HEK293 (cell line): ENCODE results near the gene EN2.

Source experiments
- CTCF ChIA-PET: fragments of 350-600 bp; formaldehyde crosslinking; extraction: SDS; loops from one replicate; lab custom pipeline; 2021; ENCODE audit warnings: antibody characterized with exemption; lab: Yijun Ruan, JAX
- POLR2A ChIA-PET: fragments of 300-600 bp; formaldehyde crosslinking; extraction: SDS; loops from one replicate; lab custom pipeline; 2020; ENCODE audit warnings: antibody characterized with exemption, inconsistent platforms; lab: Yijun Ruan, JAX
- H3K27ac ChIP-seq: fragments of 200-500 bp; sonication (Bioruptor generic); 2 replicates; pipeline ENCODE4 v1.5.1; 2014; ENCODE audit warnings: low read depth, low read length, control low read depth, inconsistent platforms; ENCODE audit errors: extremely low read depth
- H3K36me3 ChIP-seq, 2 experiments: fragments of 200-500 bp in 1 of 2; sonication (Bioruptor generic) in 1 of 2; 1 replicate in 1 of 2; 2 replicates in 1 of 2; pipeline ENCODE4 v1.5.1; 2014 to 2017; ENCODE audit warnings: inconsistent platforms in 2 of 2, low read length in 2 of 2; ENCODE audit not compliant: control insufficient read depth in 2 of 2, insufficient read depth in 1 of 2
- H3K4me1 ChIP-seq: fragments of 200-500 bp; sonication (Bioruptor generic); 2 replicates; pipeline ENCODE4 v1.5.1; 2014; ENCODE audit warnings: mild to moderate bottlenecking, low read length, inconsistent platforms; ENCODE audit not compliant: control insufficient read depth, insufficient read depth
- H3K4me3 ChIP-seq: 2 replicates; pipeline ENCODE4 v1.5.1; 2011; ENCODE audit warnings: low read depth, mild to moderate bottlenecking, control low read depth, low read length, moderate library complexity
- H3K9me3 ChIP-seq: fragments of 200-500 bp; sonication (Bioruptor generic); 2 replicates; pipeline ENCODE4 v1.5.1; 2014; ENCODE audit warnings: low read depth, low read length, inconsistent platforms; ENCODE audit not compliant: control insufficient read depth, insufficient read depth
- PRDM10 ChIP-seq: fragments of 450-650 bp; formaldehyde crosslinking; IDR thresholded peaks from 2 replicates; pipeline ENCODE4 v1.5.1; 2016; ENCODE audit warnings: missing biosample characterization, missing genetic modification characterization
- SP7 ChIP-seq: fragments of 450-650 bp; formaldehyde crosslinking; IDR thresholded peaks from 2 replicates; pipeline ENCODE4 v1.5.1; 2016; ENCODE audit warnings: missing biosample characterization, missing genetic modification characterization
- ZBTB17 ChIP-seq: fragments of 450-650 bp; formaldehyde crosslinking; IDR thresholded peaks from 2 replicates; pipeline ENCODE4 v1.5.1; 2016; ENCODE audit warnings: missing biosample characterization, missing genetic modification characterization
- ZFP69B ChIP-seq: fragments of 450-650 bp; formaldehyde crosslinking; IDR thresholded peaks from 2 replicates; pipeline ENCODE4 v1.5.1; 2016; ENCODE audit warnings: missing biosample characterization, missing genetic modification characterization
- ZNF10 ChIP-seq: fragments of 450-650 bp; formaldehyde crosslinking; IDR thresholded peaks from 2 replicates; pipeline ENCODE4 v1.5.1; 2017; ENCODE audit warnings: missing biosample characterization, missing genetic modification characterization
- ZNF114 ChIP-seq: fragments of 450-650 bp; formaldehyde crosslinking; IDR thresholded peaks from 2 replicates; pipeline ENCODE4 v1.5.0; 2017; ENCODE audit warnings: missing biosample characterization, missing genetic modification characterization
- ZNF146 ChIP-seq: fragments of 450-650 bp; formaldehyde crosslinking; IDR thresholded peaks from 2 replicates; pipeline ENCODE4 v1.5.1; 2016; ENCODE audit warnings: missing biosample characterization, missing genetic modification characterization
- ZNF214 ChIP-seq: fragments of 450-650 bp; formaldehyde crosslinking; IDR thresholded peaks from 2 replicates; pipeline ENCODE4 v1.5.1; 2017; ENCODE audit warnings: missing biosample characterization, mild to moderate bottlenecking, missing genetic modification characterization, borderline replicate concordance
- ZNF292 ChIP-seq: fragments of 450-650 bp; formaldehyde crosslinking; IDR thresholded peaks from 2 replicates; pipeline ENCODE4 v1.5.1; 2016; ENCODE audit warnings: low read depth, missing biosample characterization, missing genetic modification characterization, borderline replicate concordance
- ZNF341 ChIP-seq: fragments of 450-650 bp; formaldehyde crosslinking; IDR thresholded peaks from 2 replicates; pipeline ENCODE4; 2016; ENCODE audit warnings: low read depth, missing biosample characterization, missing genetic modification characterization
- ZNF366 ChIP-seq: fragments of 450-650 bp; formaldehyde crosslinking; conservative IDR thresholded peaks from 2 replicates; pipeline ENCODE4 v1.5.1; 2016; ENCODE audit warnings: missing biosample characterization, missing genetic modification characterization
- ZNF629 ChIP-seq: fragments of 450-650 bp; formaldehyde crosslinking; IDR thresholded peaks from 2 replicates; pipeline ENCODE4 v1.5.1; 2017; ENCODE audit warnings: missing biosample characterization, missing genetic modification characterization
- ZNF670 ChIP-seq: fragments of 450-650 bp; formaldehyde crosslinking; IDR thresholded peaks from 2 replicates; pipeline ENCODE4 v1.5.1; 2016; ENCODE audit warnings: missing biosample characterization, missing genetic modification characterization, low read depth
- ZNF677 ChIP-seq: fragments of 450-650 bp; IDR thresholded peaks from 2 replicates; pipeline ENCODE4 v1.5.0; 2018; ENCODE audit warnings: missing biosample characterization, mild to moderate bottlenecking, missing genetic modification characterization, moderate library complexity
- ZNF704 ChIP-seq: fragments of 450-650 bp; formaldehyde crosslinking; IDR thresholded peaks from 2 replicates; pipeline ENCODE4 v1.5.1; 2016; ENCODE audit warnings: missing biosample characterization, missing genetic modification characterization
- TF ChIP-seq, protein P1 (sequence below): fragments of 450-650 bp; formaldehyde crosslinking; IDR thresholded peaks from 2 replicates; pipeline ENCODE4 v1.5.1; 2016; ENCODE audit warnings: missing biosample characterization, missing genetic modification characterization
- TF ChIP-seq, protein P2 (sequence below): fragments of 450-650 bp; formaldehyde crosslinking; IDR thresholded peaks from 2 replicates; pipeline ENCODE4 v1.5.1; 2016; ENCODE audit warnings: missing biosample characterization, missing genetic modification characterization

EN2 gene

DNA sequence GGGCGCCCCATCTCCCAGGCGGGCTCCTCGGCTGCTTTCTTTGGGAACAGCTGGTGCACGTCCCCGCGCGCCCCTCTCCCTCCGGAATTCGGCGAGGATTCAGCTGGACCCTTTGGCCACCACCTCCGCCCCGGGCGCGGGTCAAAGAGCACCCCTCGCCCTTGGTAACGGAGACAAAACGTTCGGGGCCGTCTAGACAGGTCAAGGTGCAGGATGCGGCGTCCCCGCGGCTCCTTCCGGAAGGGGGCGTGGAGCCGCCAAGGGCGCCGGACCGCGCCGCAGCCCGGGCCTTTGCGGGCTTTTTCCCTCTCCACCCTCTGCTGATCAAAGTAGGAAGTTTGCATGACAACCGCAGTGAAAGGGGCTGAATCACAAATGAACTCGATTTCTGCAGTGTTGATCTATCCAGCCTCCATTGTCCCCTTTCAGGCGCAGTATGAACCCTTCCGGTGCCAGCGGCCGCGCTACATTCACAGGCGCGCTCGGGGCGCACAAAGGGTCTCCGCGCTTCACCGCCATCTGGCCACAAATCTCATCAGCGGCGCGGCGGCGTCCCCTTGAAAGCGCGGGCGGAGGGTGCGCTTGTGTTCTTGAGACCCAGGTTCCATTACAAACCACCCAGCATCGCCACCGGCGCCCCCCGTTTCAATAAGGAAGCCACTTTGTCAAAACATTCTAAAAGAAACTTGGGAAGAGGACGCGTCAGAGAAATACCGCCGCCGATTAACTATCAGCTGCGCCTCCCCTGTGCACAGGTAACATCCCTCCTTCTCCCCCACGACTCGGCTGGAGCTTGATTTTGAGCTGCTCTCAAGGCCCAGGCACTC is 52.0 kb downstream of the EN2 start (continued):
- peak; percentile 68 for TF ChIP-seq PRDM10 (tag by site-specific recombination)
- TF ChIP-seq ZNF341 (tag by site-specific recombination): peak; percentile 96
- TF ChIP-seq, all 188 proteins: peak for 35

- ChIA-PET CTCF (interaction anchor here (0.8 to 1.1 kb wide), 3 partner anchors 11 to 22 kb away, joined by 3 read pairs; no protein-coding TSS in a partner anchor), POLR2A (interaction anchor here (0.5 kb wide), 1 partner anchor 38 kb away, joined by 5 read pairs; no protein-coding TSS in a partner anchor)
- H3K4me3 ChIP-seq: no peak overlapping the region
Observed at GRCh38 chr7:155510975-155511701, 53.2 kb downstream of the EN2 start.

DNA sequence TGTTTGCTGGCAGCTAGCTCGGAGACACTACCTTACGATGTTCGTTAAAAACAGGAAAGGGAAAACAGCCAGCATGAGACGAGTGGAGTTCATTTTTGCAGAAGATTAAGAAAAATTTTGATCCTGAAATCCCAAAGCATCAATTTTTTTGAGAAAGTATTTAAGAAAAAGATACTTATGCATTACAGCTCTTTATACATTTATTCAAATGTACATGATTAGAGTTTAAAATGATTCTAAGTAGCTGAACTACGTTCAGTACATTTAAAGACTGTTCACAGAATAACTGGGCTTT is 53.7 kb downstream of the EN2 start:
- H3K9me3 ChIP-seq: no peaks in the 10 kb centered on the region
- 0 out of 2 replicates have a peak, but pooled peaks cover 2% of the 10 kb centered on the region for H3K4me1 ChIP-seq
- H3K4me3 ChIP-seq: no peak overlapping the region
- POLR2A ChIA-PET: no interaction called here
- TF ChIP-seq ZNF629 (tag by site-specific recombination) (no peak), ZNF114 (no peak), ZNF10 (tag by site-specific recombination) (no peak), ZNF704 (no peak), ZNF146 (tag by site-specific recombination) (no peak), ZBTB17 (no peak), SP7 (tag by site-specific recombination) (no peak), ZNF366 (no peak), ZFP69B (tag by site-specific recombination) (no peak), ZNF677 (tag by site-specific recombination) (no peak)
- TF ChIP-seq, protein P1, sequence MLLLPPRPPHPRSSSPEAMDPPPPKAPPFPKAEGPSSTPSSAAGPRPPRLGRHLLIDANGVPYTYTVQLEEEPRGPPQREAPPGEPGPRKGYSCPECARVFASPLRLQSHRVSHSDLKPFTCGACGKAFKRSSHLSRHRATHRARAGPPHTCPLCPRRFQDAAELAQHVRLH (tag by site-specific recombination): no peak
- no peaks in the 10 kb centered on the region for H3K36me3 ChIP-seq
- CTCF ChIA-PET: interaction anchor here (0.8 kb wide), 1 partner anchor 22 kb away, joined by 3 read pairs; no protein-coding TSS in a partner anchor
- H3K27ac ChIP-seq: no peak overlapping the region

More at GRCh38 chr7:155510975-155511701, 53.2 kb downstream of the EN2 start:
- no peaks in the 10 kb centered on the region for H3K36me3 ChIP-seq
- 0 out of 2 replicates have a peak, but pooled peaks cover 2% of the 10 kb centered on the region for H3K4me1 ChIP-seq
- TF ChIP-seq ZNF214 (tag by site-specific recombination) (no peak), ZNF670 (no peak), ZNF292 (tag by site-specific recombination) (no peak)
- TF ChIP-seq, protein P2, sequence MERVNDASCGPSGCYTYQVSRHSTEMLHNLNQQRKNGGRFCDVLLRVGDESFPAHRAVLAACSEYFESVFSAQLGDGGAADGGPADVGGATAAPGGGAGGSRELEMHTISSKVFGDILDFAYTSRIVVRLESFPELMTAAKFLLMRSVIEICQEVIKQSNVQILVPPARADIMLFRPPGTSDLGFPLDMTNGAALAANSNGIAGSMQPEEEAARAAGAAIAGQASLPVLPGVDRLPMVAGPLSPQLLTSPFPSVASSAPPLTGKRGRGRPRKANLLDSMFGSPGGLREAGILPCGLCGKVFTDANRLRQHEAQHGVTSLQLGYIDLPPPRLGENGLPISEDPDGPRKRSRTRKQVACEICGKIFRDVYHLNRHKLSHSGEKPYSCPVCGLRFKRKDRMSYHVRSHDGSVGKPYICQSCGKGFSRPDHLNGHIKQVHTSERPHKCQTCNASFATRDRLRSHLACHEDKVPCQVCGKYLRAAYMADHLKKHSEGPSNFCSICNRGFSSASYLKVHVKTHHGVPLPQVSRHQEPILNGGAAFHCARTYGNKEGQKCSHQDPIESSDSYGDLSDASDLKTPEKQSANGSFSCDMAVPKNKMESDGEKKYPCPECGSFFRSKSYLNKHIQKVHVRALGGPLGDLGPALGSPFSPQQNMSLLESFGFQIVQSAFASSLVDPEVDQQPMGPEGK (tag by site-specific recombination): no peak
- H3K27ac ChIP-seq: no peak overlapping the region
- no peaks in the 10 kb centered on the region for H3K9me3 ChIP-seq
